HG03439 (cell line): ENCODE measurements around the gene RPGR.

ENCODE experiments used
- ATAC-seq: cut with Tn5 transposase; IDR thresholded peaks from one replicate; pipeline ENCODE4 v1.9.1; 2021; ENCODE audit warnings: mild to moderate bottlenecking, moderate library complexity; ENCODE audit not compliant: unreplicated experiment

The RPGR gene

DNA sequence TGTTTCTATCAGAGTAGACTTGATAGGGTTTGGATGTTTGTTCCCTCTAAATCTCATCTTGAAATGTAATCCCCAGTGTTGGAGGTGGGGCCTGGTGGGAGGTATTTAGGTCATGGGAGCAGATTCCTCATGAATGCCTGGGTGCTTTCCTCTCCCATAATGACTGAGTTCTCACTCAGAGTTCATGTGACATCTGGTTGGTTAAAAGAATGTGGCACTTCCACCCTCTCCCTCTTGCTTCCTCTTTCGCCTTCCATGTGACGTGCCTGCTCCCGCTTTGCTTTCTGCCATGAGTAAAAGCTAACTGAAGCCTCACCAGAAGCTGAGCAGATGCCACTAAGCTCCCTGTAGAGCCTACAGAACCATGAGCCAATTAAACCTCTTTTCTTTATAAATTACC, 59.3 kb downstream of the RPGR start:
- ATAC-seq: no peak

DNA sequence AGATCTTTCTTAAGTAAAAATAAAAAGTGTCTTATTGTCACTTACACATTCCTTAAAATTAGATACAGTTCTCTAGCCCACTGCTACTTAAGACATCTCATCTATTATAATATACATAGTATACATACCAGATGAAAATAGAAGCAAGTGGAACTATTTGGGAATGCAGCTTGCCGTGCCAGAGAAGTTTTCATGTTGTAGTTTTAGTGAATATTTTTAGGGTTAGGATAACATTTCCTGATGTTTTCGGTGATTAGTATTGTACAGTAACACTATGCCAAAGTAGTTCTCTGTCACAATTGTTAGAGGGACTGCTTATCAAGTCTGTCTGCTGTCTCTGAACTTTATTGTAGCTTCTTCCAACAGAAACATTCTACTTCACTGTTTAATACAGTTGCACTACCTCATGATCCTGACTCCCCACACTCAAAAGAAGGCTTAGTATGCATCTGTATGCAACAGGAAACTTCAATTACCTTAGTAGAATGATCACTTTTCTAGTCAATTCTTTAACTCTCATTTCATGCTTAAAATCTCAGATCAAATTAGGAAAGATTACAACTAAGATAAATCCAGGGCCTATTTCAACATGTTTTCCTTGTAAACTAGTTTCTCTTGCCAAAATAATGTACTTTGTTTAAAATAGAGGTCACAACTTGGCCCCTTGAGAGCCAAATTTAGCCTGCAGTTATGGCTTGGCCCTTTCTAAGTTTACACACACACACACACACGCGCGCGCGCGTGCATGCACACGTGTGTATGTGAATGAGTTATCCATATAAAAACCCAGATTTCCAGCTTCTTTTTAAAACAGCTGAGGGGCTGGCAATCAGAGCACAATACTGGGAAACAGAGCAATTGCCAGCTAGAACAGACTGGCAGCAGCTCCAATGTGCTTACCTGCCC, 64.3 kb downstream of the RPGR start:
- ATAC-seq: no peak

GRCh38 chrX:38260231-38260630, 67.1 kb downstream of the RPGR start:
- ATAC-seq: no peak

- no peak for ATAC-seq
Observed at GRCh38 chrX:38256019-38256418, 71.3 kb downstream of the RPGR start.

GRCh38 chrX:38249965-38250364, 77.3 kb downstream of the RPGR start:
- ATAC-seq: no peak

GRCh38 chrX:38247051-38247450, 80.3 kb downstream of the RPGR start:
- ATAC-seq: no peak

DNA sequence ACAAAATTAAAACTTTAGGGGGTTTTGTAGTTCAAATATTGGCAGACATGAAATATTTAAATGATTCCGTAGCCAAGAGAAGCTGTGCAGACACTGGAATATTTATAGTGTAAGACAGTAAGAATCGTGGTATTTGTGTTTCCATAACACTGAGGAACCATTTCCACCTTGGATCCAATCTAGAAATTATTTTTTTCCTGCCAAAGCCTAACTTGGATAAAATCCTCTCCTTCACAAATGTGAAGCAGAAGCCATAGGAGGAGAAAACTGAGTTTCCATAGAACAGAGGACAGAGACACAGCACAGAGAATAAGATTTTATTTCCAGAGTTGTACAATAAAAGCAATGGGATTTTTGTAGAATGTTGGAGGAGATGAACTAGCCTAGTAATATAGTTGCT, 86.8 kb downstream of the RPGR start:
- no peak for ATAC-seq

- ATAC-seq: no peak
Observed at GRCh38 chrX:38236901-38237615, 90.3 kb downstream of the RPGR start.

DNA sequence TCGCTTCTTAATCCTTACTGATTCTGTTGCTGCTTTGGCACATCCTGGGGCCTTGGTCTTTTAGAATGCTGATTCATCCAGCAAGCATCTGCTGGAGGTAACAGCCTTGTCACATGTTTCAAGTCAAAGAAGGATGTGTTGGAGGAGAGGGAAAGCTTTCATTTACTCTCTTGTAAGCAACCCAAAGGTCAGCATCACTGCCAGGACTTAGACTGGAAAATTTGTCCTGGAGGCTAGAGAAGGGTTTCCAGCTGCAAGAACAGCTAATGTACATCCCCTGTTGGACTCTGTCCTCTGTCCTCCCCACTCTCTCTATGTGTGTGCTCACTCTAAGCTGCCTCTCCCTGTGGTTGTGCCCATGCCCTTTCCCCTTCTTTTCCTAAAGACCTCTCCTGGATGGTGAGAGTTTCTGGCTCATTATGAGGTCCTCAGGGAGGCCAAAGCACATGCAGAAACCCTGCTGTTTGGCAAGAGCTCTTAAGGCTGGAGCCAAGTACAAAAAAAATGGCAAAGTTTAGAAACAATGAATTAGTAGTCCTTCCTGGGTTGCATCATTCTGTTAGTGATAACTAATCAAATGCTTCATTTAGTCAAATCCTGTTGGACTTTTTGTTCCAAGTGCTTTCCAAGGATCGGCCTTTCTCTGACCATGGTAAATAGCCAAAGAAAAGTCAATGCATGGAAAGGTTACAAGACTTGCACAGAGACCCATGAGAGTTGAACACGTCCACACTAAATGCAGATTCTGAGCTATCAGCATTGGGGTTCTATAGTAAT, 93.2 kb downstream of the RPGR start:
- ATAC-seq: no peak

DNA sequence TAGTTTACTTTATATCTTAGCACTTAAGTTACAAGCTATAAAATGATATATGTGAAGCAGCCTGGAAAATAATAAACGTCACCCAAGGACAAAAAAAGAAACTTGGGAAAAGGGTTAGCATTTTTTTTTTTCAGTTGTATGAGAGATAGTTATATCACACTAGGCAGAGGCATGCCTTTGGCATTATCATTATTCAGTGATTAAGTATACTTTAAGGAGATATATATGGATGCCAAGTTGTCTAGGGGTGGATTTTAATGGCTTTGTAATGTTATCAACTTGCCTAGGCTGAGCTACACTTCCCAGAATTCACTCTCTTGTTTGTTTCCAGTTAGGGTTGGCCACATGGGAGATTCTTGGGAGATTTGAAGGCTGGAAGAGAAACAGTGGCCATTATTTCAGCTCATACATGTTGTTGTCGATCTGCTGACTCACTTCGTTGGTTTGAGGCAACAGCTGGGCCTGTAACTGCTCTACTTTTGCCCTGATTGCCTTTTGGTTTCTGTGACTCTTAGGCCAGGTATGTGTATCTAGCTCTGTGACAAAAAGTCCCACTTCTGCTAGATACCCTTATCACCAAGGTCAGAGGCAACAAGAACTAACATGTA, 95.1 kb downstream of the RPGR start:
- no peak for ATAC-seq

DNA sequence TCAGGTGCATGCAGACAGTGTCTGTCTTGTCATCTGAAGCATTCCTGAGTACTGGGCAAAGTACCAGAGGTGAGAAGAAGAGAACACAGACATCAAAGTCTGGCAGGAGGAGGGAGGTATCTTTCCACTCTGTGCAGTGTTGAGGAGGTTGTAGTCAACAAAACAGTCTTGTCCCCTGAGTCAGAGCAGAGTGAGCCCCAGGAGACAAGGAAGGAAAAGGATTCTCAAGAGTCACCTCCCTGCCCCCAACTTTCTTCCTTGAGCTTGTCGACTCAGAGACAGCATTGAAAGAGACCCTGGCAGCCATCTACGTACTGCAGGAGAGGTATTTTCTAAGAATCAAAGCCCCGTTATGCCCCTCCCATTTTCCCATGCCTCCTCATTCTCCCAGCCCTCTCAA, 102.2 kb downstream of the RPGR start:
- no peak for ATAC-seq

DNA sequence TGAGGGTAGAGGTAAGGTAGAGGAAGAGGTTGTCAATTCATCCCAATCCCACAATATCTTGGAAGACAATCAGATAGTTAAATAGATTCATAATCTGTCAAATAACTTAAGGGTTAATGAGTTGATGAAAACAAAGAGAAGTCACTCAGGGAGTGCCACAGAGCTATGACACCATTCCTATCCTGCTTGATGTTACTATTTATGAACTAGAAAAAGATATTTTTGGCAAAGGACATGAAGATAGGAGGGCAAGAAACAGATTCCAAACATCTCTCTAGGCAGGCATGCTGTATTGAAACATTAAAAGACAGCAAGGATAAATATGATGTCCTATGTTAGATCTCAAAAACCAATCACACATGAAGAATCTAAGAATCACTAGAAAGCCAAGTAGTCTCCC, 103.1 kb downstream of the RPGR start:
- no peak for ATAC-seq

DNA sequence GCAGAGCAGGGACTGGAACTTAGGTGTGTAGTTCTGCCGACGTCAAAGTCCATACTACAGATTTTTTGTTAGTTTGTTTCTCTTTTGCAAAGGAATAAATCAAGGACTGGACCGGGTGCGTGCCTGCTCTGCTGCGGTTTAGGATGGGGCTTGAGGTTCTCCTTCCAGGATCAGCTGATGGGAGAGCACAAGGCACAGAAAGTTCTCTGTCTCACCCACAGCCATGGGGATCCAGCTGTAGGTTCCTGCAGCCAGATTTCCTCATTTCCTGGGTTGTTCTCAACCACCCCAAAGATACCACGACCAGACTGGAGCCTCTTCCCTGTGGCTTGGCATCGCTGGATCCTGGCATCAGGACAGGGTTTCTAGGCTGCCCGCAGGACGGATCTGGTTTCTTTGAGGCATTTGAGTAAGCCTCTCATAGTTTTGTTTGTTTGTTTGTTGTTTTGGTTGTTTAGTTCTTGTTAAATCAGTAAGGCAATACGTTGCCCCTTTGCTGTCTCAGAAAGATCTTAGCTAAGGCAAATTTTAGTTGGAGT, 105.8 kb downstream of the RPGR start:
- no peak for ATAC-seq

- no peak for ATAC-seq
Observed at GRCh38 chrX:38220415-38221390, 106.6 kb downstream of the RPGR start, which contains the start of gene SRPX. Gene SRPX (minus strand): TSS chrX:38220871. CDS start chrX:38220792, 79 bp downstream.

- no peak for ATAC-seq
Observed at GRCh38 chrX:38220024-38220414, 107.3 kb downstream of the RPGR start.
